ENCODE measurements around the gene GNG7.

GNG7 gene

DNA sequence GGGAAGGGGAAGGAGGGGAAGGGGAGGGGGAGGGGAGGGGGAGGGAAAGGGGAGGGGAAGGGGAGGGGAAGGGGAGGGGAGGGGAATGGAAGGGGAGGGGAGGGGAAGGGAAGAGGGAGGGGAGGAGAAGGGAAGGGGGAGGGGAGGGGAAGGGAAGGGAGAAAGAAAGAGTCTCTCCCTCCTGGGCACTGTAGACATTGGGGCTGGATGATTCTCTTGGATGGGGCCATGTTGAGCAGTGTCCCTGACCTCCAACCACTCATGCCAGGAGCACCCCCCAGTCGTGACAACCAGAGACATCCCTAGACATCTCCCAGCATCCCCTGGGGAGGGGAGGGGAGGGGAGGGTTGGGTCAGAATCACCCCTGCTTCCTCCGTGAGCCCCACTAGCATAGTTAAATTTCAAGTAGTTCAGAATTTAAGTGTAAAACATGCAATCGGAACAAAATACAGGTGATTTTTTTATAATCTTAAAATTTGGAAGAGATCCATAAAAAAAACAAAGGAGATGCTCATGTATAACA is 64.0 kb downstream of the GNG7 start (continued):
- TF ChIP-seq ESRRG (CRISPR knock-in tag; IDR thresholded peaks at IDR 0.05): no peak
- TF ChIP-seq GLIS3 (CRISPR knock-in tag; IDR thresholded peaks at IDR 0.05): no peak
- no peak for TF ChIP-seq ZC3H10 (CRISPR knock-in tag; IDR thresholded peaks at IDR 0.05)

DNA sequence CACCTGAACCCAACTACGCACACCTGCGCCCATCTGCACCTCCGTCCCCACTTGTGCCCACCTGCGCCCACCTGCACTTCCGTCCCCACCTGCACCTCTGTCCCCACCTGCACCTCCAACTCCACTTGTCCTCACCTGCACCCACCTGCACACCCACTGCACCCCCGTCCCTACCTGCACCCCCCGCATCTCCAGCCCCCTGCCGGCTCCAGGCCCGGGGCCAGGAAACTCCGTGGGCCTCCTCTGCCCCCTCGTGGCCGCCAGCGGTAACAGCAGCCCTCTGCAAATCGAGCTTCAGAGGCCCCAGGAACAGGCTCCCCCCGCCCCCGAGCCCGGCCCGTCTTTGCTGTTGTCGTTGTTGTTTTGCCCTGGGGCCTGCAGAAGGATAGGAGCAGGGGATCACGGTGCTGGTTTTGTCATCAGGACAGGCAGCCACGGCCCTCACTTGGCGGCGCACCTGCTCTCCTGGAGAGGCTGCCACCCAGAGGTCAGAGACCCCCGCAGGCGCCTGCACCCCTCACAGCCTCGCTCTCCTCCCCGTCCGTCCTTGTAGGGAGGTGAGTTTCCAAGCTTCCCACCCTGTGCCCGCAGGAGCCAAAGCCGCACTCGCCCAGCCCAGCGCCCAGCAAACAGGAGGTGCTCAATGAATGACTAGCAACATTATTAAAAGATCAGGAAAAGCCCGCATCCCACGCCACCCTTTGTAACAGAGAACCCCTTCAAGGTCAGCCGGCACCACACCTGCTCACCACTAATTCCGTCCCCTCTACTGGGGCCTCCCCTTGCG is 65.4 kb downstream of the GNG7 start:
- ATAC-seq: peak; percentile 70
- TF ChIP-seq ZNF70 (CRISPR knock-in tag; IDR thresholded peaks at IDR 0.05) (no peak), ZFP3 (CRISPR knock-in tag; IDR thresholded peaks at IDR 0.05) (no peak), ESRRG (CRISPR knock-in tag; IDR thresholded peaks at IDR 0.05) (no peak), TOX (CRISPR knock-in tag; IDR thresholded peaks at IDR 0.05; ENCODE audit: borderline replicate concordance) (no peak), CSDC2 (CRISPR knock-in tag; IDR thresholded peaks at IDR 0.05) (no peak), PPARA (CRISPR knock-in tag; IDR thresholded peaks at IDR 0.05; ENCODE audit: borderline replicate concordance) (no peak)
- TF ChIP-seq, protein P1, sequence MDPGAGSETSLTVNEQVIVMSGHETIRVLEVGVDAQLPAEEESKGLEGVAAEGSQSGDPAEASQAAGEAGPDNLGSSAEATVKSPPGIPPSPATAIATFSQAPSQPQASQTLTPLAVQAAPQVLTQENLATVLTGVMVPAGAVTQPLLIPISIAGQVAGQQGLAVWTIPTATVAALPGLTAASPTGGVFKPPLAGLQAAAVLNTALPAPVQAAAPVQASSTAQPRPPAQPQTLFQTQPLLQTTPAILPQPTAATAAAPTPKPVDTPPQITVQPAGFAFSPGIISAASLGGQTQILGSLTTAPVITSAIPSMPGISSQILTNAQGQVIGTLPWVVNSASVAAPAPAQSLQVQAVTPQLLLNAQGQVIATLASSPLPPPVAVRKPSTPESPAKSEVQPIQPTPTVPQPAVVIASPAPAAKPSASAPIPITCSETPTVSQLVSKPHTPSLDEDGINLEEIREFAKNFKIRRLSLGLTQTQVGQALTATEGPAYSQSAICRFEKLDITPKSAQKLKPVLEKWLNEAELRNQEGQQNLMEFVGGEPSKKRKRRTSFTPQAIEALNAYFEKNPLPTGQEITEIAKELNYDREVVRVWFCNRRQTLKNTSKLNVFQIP (CRISPR knock-in tag; IDR thresholded peaks at IDR 0.05; ENCODE audit: borderline replicate concordance, low read depth): no peak
- TF ChIP-seq, protein P2, sequence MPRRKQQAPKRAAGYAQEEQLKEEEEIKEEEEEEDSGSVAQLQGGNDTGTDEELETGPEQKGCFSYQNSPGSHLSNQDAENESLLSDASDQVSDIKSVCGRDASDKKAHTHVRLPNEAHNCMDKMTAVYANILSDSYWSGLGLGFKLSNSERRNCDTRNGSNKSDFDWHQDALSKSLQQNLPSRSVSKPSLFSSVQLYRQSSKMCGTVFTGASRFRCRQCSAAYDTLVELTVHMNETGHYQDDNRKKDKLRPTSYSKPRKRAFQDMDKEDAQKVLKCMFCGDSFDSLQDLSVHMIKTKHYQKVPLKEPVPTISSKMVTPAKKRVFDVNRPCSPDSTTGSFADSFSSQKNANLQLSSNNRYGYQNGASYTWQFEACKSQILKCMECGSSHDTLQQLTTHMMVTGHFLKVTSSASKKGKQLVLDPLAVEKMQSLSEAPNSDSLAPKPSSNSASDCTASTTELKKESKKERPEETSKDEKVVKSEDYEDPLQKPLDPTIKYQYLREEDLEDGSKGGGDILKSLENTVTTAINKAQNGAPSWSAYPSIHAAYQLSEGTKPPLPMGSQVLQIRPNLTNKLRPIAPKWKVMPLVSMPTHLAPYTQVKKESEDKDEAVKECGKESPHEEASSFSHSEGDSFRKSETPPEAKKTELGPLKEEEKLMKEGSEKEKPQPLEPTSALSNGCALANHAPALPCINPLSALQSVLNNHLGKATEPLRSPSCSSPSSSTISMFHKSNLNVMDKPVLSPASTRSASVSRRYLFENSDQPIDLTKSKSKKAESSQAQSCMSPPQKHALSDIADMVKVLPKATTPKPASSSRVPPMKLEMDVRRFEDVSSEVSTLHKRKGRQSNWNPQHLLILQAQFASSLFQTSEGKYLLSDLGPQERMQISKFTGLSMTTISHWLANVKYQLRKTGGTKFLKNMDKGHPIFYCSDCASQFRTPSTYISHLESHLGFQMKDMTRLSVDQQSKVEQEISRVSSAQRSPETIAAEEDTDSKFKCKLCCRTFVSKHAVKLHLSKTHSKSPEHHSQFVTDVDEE (CRISPR knock-in tag; IDR thresholded peaks at IDR 0.05): no peak

DNA sequence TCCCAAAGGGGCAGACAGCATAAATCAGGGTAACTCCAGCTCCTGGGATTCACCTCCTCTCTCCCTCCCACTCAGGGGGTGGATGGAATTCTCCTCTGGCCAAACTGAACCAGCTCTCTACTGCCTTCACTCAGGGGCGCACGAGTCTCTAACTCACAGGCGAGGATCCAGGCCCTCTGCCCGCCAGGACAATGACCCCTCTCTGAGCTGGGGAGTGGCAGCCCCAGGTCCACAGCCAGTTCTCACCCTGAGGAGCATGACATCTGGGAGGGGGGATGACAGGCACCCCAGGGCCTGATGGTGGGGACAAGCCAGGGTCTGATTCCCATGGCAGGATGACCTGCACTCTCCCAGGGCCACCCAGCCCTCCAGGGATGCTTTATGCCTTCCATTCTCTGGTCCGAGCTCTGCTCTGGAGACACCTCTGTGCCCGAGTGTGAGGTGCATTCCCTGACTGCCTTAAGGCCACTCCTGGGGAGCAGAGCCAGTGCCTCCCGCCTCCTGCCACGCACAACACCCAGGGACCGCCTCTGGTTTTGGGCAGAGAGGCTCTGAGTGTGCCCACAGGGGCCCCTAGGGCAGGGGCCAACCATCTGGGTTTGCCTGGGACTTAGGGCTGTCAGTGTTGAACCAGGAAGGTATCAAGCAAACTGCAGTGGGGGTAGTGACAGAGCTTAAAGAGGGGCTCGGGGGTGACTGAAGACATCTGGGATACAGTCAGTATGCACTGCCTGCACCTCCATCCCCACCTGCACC is 66.2 kb downstream of the GNG7 start:
- peak; percentile 15; the same call in 1 of the 3 replicates for ATAC-seq
- TF ChIP-seq, protein P1 (CRISPR knock-in tag; IDR thresholded peaks at IDR 0.05; ENCODE audit: borderline replicate concordance, low read depth): no peak
- TF ChIP-seq SNAI2 (CRISPR knock-in tag; IDR thresholded peaks at IDR 0.05) (no peak), OSR1 (CRISPR knock-in tag; IDR thresholded peaks at IDR 0.05) (no peak), PPARA (CRISPR knock-in tag; IDR thresholded peaks at IDR 0.05; ENCODE audit: borderline replicate concordance) (no peak), BACH2 (CRISPR knock-in tag; IDR thresholded peaks at IDR 0.05; ENCODE audit: borderline replicate concordance) (no peak), ESRRG (CRISPR knock-in tag; IDR thresholded peaks at IDR 0.05) (no peak), CSDC2 (CRISPR knock-in tag; IDR thresholded peaks at IDR 0.05) (no peak), ZC3H10 (CRISPR knock-in tag; IDR thresholded peaks at IDR 0.05) (no peak), ISL1 (CRISPR knock-in tag; IDR thresholded peaks at IDR 0.05) (no peak), ZFP30 (CRISPR knock-in tag; IDR thresholded peaks at IDR 0.05) (no peak), ZNF565 (CRISPR knock-in tag; conservative IDR thresholded peaks at IDR 0.05; ENCODE audit: low read depth) (no peak), TOX (CRISPR knock-in tag; IDR thresholded peaks at IDR 0.05; ENCODE audit: borderline replicate concordance) (no peak), ZNF8 (CRISPR knock-in tag; IDR thresholded peaks at IDR 0.05) (no peak), ZFP3 (CRISPR knock-in tag; IDR thresholded peaks at IDR 0.05) (no peak), GLIS3 (CRISPR knock-in tag; IDR thresholded peaks at IDR 0.05) (no peak)
- TF ChIP-seq, protein P3, sequence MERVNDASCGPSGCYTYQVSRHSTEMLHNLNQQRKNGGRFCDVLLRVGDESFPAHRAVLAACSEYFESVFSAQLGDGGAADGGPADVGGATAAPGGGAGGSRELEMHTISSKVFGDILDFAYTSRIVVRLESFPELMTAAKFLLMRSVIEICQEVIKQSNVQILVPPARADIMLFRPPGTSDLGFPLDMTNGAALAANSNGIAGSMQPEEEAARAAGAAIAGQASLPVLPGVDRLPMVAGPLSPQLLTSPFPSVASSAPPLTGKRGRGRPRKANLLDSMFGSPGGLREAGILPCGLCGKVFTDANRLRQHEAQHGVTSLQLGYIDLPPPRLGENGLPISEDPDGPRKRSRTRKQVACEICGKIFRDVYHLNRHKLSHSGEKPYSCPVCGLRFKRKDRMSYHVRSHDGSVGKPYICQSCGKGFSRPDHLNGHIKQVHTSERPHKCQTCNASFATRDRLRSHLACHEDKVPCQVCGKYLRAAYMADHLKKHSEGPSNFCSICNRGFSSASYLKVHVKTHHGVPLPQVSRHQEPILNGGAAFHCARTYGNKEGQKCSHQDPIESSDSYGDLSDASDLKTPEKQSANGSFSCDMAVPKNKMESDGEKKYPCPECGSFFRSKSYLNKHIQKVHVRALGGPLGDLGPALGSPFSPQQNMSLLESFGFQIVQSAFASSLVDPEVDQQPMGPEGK (CRISPR knock-in tag; IDR thresholded peaks at IDR 0.05; ENCODE audit: borderline replicate concordance): no peak
- TF ChIP-seq, protein P4, sequence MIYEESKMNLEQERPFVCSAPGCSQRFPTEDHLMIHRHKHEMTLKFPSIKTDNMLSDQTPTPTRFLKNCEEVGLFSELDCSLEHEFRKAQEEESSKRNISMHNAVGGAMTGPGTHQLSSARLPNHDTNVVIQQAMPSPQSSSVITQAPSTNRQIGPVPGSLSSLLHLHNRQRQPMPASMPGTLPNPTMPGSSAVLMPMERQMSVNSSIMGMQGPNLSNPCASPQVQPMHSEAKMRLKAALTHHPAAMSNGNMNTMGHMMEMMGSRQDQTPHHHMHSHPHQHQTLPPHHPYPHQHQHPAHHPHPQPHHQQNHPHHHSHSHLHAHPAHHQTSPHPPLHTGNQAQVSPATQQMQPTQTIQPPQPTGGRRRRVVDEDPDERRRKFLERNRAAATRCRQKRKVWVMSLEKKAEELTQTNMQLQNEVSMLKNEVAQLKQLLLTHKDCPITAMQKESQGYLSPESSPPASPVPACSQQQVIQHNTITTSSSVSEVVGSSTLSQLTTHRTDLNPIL (CRISPR knock-in tag; IDR thresholded peaks at IDR 0.05; ENCODE audit: low read depth): no peak
